Activated T-cell treated with anti-CD3 and anti-CD28 coated beads for 4 hours (primary cell): ENCODE data around the gene STON1.
"Not testable (repeated sequence)": the region's sequence is repeated elsewhere in the genome, so short reads cannot be mapped to it uniquely, and the experiment has no call there.

Experiments
- DNase-seq: peaks from one replicate; pipeline ENCODE4 v3.0.0-alpha.2; 2020

The STON1 gene

GRCh38 chr2:48530033-48530811 lies at the start of gene STON1:
Gene STON1, plus strand, starts transcription at chr2:48530154. Its CDS starts 50,480 bp downstream, at chr2:48580634.
- DNase-seq = peak; percentile 21

GRCh38 chr2:48480526-48480925 lies 49.4 kb upstream of the STON1 start:
- DNase-seq = no peak

DNA sequence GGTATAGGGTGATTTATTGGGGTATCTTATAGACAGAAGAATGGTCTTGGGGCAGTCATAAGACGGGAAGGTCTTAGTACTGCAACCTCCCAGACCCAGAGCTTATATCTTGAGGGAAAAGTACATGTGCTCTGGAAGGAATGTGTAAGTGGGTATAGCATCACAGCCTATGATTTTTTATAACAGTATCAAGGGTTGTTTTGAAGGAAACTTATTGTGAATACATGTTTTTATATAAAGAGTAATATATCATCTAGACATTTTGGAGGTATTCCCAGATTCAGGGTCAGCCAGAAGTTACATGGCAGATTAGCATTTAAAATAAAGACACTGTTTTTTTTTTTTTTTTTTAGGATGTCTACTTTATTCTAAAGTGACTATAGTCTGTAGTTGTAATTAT lies 47.6 kb upstream of the STON1 start:
- no peak for DNase-seq

DNA sequence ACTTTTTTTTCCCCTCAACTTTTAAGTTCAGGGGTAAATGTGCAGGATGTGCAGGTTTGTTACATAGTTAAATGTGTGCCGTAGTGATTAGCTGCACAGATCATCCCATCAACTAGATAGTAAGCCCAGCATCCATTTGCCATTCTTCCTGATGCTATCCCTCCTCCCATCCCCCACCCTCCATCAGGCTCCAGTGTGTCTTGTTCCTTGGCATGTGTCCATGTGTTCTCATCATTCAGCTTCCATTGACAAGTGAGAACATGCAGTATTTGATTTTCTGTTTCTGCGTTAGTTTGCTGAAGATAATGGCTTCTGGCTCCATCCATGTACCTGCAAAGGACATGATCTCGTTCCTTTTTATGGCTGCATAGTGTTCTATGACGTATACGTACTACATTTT lies 47.2 kb upstream of the STON1 start:
- DNase-seq = no peak

DNA sequence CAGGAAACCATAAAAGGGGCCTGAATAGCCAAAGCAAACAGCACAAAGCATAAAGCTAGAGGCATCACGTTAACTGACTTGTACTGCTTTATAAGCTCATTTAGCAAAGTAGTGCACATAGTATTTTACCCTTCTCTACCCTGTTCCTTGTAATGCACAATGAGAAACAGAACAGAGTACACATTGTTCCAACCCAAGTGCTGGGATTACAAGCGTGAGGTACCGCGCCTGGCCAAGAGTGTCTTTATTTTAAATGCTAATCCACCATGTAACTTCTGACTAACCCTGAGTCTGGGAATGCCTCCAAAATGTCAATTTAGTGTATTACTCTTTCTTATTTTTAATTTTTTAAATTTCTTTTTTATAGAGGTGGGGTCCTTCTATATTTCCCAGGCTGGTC lies 46.4 kb upstream of the STON1 start:
- DNase-seq = no peak

GRCh38 chr2:48483916-48484315 lies 46.0 kb upstream of the STON1 start:
- DNase-seq = no peak

DNA sequence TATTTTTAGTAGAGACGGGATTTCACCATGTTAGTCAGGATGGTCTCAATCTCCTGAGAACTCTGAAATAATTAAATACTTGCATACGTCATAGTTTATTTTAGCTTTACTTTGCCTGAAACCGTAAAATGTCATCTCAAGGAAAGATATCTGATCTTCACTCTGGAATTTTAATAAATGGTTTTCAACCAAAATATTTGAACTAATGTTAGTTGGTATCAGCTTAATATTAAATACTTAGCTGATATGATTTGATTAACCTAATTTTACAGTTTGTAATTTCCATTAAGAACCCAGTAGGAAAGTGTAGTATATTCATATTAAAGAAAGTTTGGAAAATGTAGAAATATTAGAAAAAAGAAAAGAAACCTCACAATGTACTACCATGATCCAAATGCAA lies 41.4 kb upstream of the STON1 start:
- no peak for DNase-seq

- DNase-seq = no peak
Observed at GRCh38 chr2:48496849-48497248, 33.1 kb upstream of the STON1 start.

GRCh38 chr2:48504647-48505327 lies 25.2 kb upstream of the STON1 start:
- DNase-seq = no peak

- no peak for DNase-seq
Observed at GRCh38 chr2:48507111-48507510, 22.8 kb upstream of the STON1 start.

- no peak for DNase-seq
Observed at GRCh38 chr2:48508461-48509124, 21.4 kb upstream of the STON1 start.

GRCh38 chr2:48510329-48510728 lies 19.6 kb upstream of the STON1 start:
- DNase-seq = no peak

- no peak for DNase-seq
Observed at GRCh38 chr2:48511849-48512470, 18.0 kb upstream of the STON1 start.

DNA sequence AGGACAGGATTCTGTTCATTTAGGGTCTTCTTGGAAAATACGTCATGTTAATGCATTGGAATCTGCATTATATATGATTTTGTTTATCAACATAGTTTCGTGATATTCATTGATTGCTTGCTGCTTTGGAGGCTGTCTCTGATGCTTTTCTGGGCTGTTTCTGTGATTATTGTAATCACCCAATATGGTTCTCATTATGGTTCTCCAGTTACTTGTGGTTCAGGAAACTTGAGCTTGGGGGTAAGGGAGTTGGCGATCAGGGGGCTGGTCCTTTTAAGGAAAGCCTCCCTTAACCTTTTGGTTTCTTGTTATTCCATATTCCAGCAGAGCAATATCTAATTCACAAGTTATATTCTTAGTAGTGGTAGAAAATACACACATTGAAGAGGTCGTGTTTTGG lies 17.4 kb upstream of the STON1 start:
- DNase-seq = no peak

DNA sequence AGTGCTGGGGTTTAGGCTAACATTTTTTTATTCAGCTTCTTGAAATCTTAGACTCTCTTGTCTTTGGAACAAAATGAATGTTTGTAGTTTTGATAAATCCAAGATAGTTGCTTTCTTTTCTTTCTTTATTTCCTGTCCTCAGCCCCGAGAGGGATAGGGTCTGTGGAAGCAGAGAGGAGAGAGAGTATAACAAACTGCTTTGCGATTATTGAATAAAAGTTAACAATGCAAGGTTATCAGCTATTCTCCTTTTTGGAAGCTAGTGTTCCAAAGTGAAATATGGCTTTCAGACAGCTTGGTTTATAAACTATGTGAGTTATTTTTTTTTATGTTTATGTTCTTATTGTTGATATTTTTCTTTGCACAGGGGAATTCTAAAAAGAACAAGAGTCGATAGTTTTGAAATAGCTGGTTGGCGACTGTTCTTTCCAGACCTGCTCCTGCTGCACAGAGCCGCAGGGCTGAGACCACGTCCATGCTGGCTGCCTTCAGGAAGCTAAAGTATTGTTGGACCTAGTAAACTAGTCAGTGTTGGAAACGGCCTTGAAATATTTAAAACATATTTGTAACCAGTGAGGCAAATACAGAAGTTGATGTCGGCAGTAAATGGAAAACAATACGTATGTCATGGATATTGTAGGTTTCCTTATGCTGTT lies 15.5 kb upstream of the STON1 start:
- no peak for DNase-seq

DNA sequence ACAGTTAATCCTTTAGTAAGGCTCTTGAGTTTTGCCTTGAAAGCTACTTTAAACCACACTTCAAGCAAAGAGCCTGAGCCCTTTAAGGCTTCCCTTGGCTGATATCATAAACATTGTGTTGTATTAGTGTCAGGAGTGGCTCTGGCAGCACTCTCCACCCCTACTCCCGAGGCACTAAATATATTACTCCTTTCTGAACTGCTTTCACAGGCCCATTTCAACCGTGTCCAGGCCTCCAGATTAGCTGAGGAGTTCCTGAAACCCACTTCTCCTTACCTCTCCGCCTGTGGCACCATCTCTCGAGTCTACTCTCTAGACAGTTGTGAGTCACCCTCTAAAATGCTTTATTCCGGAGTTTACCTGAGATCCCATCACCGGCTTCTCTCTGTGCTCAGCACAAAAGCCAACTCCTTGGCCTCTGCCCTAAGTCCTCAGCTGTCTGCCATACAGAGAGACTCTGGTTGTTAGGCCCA lies 14.4 kb upstream of the STON1 start:
- DNase-seq = no peak

DNA sequence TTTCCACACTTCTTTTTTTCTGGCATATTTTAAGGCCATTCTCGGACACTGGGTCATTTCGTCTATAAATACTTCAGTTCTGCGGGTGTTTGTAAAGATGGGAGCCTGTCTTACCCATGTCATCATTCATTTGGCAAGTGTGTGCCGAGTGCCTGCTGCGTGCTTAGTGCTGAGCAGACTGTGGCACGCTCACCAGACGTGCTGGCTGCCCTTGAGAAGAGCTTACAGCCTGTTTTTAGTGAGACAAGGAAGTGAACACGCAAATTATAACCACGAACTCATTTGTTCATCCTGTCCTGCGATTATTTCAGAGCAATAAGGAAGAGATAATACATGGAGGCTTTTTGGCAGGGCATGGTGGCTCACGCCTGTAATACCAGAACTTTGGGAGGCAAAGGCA lies 10.4 kb upstream of the STON1 start:
- no peak for DNase-seq

DNA sequence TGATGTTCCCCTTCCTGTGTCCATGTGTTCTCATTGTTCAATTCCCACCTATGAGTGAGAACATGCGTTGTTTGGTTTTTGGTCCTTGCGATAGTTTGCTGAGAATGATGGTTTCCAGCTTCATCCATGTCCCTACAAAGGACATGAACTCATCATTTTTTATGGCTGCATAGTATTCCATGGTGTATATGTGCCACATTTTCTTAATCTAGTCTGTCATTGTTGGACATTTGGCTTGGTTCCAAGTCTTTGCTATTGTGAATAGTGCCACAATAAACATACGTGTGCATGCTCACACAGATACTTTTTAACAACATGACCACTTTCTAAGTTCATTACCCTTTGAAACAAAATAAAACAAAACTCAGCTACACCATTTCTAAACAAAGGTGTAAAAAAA lies 5.2 kb upstream of the STON1 start:
- not testable (repeated sequence) for DNase-seq

GRCh38 chr2:48525269-48525943 lies 4.5 kb upstream of the STON1 start:
- DNase-seq = no peak

- no peak for DNase-seq
Observed at GRCh38 chr2:48527226-48527885, 2.6 kb upstream of the STON1 start.

DNA sequence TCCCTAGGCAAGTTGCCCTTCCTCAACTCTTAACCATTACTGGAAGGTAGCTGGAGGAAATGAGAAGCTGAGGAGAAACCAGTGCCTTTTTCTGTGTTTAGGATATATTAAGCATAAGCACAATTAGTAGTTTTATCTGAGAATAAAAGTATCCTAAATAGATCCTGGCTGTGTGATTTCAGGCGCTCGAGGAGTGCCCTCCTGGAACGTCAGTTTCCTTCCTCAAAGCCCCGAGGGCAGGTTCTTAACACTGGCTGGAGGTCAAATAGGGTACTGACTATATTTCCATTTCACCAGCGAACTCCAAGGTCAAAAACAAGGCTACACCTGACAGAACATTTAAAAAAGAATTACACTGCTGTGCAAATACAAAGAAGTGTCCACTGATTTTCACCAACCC lies 1.5 kb upstream of the STON1 start:
- DNase-seq = no peak

- DNase-seq = no peak
Observed at GRCh38 chr2:48529194-48529593, 760 bp upstream of the STON1 start.
